Nephron (organoid): ENCODE data around the gene PAFAH1B1.

Experiments
- H3K27ac Mint-ChIP-seq, 3 experiments: 2 replicates each; pipeline ENCODE4 v1.8.0; 2020; ENCODE audit warnings: mixed read lengths in 3 of 3, mild to moderate bottlenecking in 2 of 3, moderate library complexity in 1 of 3
- H3K27me3 Mint-ChIP-seq: 2 replicates; pipeline ENCODE4 v1.8.0; 2021; ENCODE audit warnings: low read depth, mild to moderate bottlenecking, moderate library complexity, mixed read lengths
- H3K36me3 Mint-ChIP-seq: 2 replicates; pipeline ENCODE4 v1.8.0; 2020; ENCODE audit warnings: low read depth, mixed read lengths
- H3K4me1 Mint-ChIP-seq: 2 replicates; pipeline ENCODE4 v1.8.0; 2020; ENCODE audit warnings: mixed read lengths
- H3K4me3 Mint-ChIP-seq, 3 experiments: 2 replicates each; pipeline ENCODE4 v1.8.0; 2020; ENCODE audit warnings: mild to moderate bottlenecking in 3 of 3, mixed read lengths in 3 of 3, moderate library complexity in 2 of 3
- H3K9me3 Mint-ChIP-seq: 2 replicates; pipeline ENCODE4 v1.8.0; 2020; ENCODE audit warnings: mixed read lengths
- CTCF ChIP-seq, 3 experiments: fragments of 200-600 bp; sonication (generic); IDR thresholded peaks; one replicate each; pipeline ENCODE4 v1.5.0; 2021; ENCODE audit warnings: antibody characterized with exemption in 3 of 3; ENCODE audit not compliant: unreplicated experiment in 3 of 3

Gene PAFAH1B1

GRCh38 chr17:2682176-2682938 is 88.9 kb downstream of the PAFAH1B1 start:
- H3K27ac Mint-ChIP-seq, result peak overlapping the region in 1 of 3 experiments; percentile 16
- H3K27me3 Mint-ChIP-seq, result no peaks in the 10 kb centered on the region

GRCh38 chr17:2683912-2684311 is 90.5 kb downstream of the PAFAH1B1 start:
- Mint-ChIP-seq H3K27me3 (no peaks in the 10 kb centered on the region), H3K36me3 (peaks cover 55% of the 10 kb centered on the region), H3K27ac (no peak overlapping the region), H3K4me3 (no peak overlapping the region), H3K9me3 (no peaks in the 10 kb centered on the region), H3K4me1 (peaks cover 9% of the 10 kb centered on the region)
- no peak for TF ChIP-seq CTCF (IDR thresholded peaks at IDR 0.05; ENCODE audit: unreplicated experiment in 3 of 3)

More at GRCh38 chr17:2682176-2682938, 88.9 kb downstream of the PAFAH1B1 start:
- no peak overlapping the region for H3K4me3 Mint-ChIP-seq
- H3K9me3 Mint-ChIP-seq, result no peaks in the 10 kb centered on the region
- peaks cover 9% of the 10 kb centered on the region for H3K4me1 Mint-ChIP-seq
- peaks cover 57% of the 10 kb centered on the region for H3K36me3 Mint-ChIP-seq
- no peak for TF ChIP-seq CTCF (IDR thresholded peaks at IDR 0.05; ENCODE audit: unreplicated experiment in 3 of 3)

GRCh38 chr17:2684549-2684948 is 91.1 kb downstream of the PAFAH1B1 start:
- TF ChIP-seq CTCF (IDR thresholded peaks at IDR 0.05; ENCODE audit: unreplicated experiment in 3 of 3), result no peak
- Mint-ChIP-seq H3K36me3 (peaks cover 49% of the 10 kb centered on the region), H3K27me3 (no peaks in the 10 kb centered on the region), H3K4me1 (peaks cover 9% of the 10 kb centered on the region), H3K27ac (no peak overlapping the region), H3K9me3 (no peaks in the 10 kb centered on the region), H3K4me3 (no peak overlapping the region)

- Mint-ChIP-seq H3K27me3 (no peaks in the 10 kb centered on the region), H3K27ac (no peak overlapping the region), H3K36me3 (peaks cover 39% of the 10 kb centered on the region), H3K4me1 (peaks cover 9% of the 10 kb centered on the region), H3K9me3 (no peaks in the 10 kb centered on the region), H3K4me3 (no peak overlapping the region)
- no peak for TF ChIP-seq CTCF (IDR thresholded peaks at IDR 0.05; ENCODE audit: unreplicated experiment in 3 of 3)
These were observed 92.2 kb downstream of the PAFAH1B1 start for GRCh38 chr17:2685696-2686095.

- Mint-ChIP-seq H3K27me3 (no peaks in the 10 kb centered on the region), H3K36me3 (peaks cover 25% of the 10 kb centered on the region), H3K4me3 (no peak overlapping the region), H3K27ac (peak overlapping the region; percentile 66 to 89 (median 81)), H3K9me3 (no peaks in the 10 kb centered on the region), H3K4me1 (peaks cover 9% of the 10 kb centered on the region)
- no peak for TF ChIP-seq CTCF (IDR thresholded peaks at IDR 0.05; ENCODE audit: unreplicated experiment in 3 of 3)
These were observed 93.6 kb downstream of the PAFAH1B1 start for GRCh38 chr17:2687074-2687418.
